GM19467 (cell line): ENCODE results near the gene DYRK2.

Experiments
- ATAC-seq: cut with Tn5 transposase; IDR thresholded peaks from one replicate; pipeline ENCODE4 v1.9.1; 2021; ENCODE audit warnings: mild to moderate bottlenecking, moderate library complexity; ENCODE audit not compliant: unreplicated experiment

DYRK2 gene

DNA sequence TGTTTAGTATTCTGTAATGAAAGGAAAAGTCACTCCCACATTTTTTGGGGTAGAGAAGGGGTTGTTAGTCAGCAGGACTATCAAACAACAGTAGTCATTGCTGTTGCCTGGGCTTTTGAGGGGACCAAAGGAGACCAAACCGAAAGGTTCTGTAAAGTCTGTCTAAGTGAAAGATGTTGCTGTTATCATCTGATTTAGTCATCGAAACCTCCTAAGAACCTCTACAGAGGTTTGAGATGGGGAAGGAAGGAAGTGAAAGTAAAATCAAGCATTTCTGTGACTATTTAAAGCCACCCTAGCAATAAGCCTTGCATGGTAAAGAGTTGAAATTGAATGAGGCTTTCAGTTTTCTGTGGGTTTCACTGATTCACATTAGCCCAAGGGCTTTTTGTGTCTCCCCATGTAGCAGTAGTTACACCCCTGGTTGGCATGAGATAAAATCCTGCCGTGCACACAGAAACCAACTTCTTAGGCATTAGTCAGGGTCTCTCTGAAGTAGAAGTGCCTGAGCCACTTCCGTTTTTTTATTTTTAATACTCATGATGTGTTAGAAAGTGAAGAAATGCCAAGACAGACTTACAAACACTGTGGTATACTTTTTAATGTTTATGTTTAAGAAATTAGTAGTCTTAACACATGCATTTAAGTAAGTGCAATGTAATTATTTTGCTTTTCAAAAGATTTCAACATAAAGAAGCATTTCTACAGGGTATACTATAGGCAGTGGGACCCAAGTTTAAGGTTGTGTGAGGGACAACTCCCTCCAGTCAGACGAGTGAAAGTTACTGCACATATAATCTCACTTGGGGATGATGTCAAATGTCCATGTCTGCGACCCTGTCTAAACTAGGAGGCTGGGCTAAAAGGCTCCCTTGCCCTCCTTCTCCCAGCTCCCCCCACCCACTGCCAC lies 50.4 kb downstream of the DYRK2 start:
- peak; percentile 98 for ATAC-seq

DNA sequence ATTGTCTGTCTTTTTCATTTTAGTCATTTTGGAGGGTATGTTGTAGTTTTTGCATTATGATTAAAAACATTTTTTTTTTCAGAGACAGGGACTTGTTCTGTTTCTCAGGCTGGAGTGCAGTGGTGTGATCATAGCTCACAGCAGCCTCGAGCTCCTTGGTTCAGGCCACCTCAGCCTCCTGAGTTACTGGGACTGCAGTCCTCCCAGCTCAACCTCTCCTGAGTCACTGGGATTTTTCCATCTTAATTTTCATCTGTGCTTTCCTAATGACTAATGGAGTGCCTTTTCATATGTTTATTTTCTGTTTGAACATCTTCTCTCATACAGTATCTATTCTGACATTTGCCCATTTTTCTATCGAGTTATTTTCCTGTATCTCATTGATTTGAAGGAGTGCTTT lies 52.6 kb downstream of the DYRK2 start:
- ATAC-seq: no peak

DNA sequence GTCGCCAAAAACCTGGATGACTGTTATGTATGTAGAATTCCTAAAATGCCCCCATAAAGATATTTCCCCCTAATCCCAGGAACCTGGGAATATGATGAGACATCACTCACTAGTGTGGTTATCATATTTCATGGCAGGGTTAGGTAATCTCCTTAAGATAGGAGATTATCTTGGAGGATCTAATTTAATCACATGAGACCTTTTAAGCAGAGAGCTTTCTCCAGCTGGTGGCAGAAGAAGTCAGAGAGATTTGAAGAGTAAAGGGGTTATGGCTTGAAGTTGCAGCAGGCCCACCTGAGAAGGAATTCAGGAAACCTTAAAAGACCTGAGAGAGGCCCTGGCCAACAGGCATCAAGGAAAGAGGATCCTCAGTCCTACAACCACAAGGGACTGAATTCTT lies 53.6 kb downstream of the DYRK2 start:
- no peak for ATAC-seq

DNA sequence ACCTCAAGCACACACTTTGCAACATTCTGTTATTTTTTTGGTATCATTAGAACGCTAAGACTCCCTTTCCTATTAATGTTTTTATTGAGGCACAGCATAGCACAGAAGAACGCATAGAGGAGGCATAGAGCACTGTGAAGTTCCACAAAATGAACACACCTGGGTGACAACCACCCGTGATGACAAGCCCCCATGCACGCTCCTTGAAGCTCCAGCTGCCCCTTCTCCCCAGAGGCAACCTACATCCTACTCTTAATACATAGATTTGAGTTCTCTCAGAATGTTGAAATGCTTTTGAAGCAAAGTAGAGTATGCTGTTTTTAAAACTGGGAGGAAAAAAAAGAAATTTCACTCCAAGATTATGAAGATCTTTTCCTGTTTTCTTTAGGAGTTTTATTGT lies 55.5 kb downstream of the DYRK2 start:
- ATAC-seq: no peak

DNA sequence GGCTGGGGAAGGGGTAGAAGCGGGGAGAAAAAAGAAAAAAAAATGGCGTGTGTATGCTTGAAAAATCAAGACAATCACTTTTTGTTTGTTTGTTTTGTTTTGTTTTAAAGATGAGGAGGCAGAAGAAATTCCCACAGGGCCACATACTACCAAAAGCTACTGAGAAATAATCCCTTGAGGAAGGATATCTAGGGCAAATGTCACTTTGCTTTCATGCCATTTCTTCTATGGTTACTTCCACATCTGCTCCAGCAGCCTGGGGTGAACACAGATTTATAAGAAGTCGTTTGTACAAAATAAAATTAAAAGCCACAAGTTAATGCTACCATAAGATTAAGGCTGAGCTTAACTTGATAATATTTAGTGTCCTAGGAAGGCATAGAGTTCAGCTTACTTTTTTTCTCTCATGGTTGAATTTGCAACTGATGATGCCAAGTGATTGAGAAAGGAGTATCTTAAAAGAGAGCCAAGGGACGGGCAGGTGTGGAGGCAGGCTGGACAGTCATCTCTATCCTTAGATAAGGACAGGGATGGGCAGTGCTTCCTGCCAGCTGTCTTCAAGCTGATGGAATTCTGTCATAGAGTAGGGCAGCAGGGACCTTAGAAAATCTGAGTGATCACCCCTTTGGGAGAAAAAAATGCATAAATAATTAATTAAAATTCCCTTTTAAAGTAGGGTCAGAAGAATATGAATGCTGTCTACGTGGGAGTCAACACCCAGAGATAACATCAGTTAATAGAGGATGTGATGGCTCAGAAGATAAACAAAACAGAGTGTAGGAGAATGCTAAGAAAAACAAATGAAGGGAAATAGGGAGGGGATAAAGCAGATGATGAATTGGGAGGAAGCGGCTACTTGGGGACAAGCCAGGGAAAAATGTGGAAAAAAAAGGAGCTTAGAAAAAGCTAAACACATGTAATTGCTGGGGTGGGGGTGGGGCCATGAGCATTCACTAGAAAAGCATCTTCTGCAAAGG lies 57.1 kb downstream of the DYRK2 start:
- ATAC-seq: no peak

DNA sequence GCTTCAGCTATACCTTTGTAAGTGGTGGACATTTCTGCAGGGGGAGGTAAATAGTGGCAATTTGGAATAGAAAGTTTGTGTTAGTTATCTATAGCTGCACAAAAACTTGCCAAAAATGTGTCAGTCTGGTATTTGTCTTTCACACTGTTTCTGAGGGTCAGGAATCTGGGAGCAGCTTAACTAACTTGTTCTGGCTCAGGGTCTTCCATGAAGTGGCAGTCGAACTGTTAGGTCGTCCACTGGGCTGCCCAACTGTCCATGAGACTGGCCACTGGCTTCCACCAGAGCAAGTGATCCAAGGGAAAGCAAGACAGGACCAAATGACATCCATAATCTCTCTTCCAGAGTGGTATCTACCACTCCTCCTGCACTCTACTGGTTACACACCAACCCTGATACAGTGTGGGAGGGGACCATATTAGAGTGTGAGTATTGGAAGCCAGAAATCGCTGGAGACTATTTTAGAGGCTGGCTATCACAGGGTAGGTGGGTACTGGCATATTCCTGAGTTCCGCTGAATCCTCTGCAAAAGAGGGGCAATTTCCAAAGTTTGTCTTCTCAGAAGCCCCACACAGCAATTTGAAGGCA lies 60.9 kb downstream of the DYRK2 start:
- ATAC-seq: no peak

DNA sequence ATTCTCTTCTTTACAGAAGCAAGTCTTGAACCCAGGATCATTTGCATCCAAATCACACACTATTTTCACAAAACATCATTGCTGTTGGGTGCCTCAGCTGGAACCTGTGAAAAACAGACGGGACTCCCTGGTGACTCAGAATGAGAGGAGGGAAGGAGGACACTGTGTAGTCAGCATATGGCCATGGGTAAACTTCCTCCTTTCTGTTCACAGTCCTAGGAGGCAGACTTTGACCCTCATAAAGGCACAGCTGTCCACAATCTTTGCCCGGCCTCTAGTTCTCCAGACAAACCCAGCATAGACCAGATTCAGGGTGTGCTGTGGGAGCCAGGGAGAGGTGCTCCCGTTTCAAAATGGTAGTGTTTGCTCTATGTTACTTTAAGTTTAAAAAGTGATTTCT lies 62.0 kb downstream of the DYRK2 start:
- ATAC-seq: peak; percentile 91

DNA sequence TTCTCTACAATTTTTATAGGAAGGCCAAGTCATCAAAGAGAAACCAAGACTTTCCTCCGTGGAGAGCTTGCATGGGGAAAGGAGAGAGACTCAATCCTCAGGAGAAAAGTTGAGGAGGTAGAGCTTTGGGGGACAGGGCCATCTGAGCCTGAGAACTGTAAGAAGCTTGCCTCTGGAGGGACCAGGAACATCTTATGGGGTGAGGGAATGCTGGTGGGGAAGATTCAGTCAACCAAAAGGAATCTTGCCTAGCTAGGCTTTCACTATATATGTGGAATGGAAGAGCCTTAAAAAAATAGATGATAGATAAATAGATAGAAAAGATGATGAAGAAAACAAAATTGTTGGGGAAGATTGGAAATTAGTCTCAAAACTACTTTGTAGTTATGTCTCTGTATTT lies 63.5 kb downstream of the DYRK2 start:
- ATAC-seq: no peak

DNA sequence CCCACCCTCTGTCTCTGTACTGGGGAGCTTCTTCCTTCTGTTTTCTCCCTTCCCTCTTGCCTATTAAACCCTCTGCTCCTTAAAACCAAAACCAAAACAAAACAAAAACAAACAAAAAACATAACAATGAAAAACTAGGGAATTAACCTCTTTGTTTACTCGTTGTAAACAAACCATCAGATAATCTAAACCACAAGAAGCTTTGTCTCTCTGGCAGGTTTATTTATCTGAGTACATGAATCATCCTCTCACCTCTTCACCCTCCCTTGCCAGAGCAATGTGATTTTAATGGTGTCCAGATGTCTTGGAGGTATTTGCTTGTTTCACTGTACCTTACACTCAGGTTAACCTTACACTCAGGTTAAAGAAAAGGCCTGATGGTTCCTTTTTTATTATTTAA lies 66.1 kb downstream of the DYRK2 start:
- ATAC-seq: no peak
